GM19452 (cell line): ENCODE measurements around the gene NACC2.

Experiments
- ATAC-seq: cut with Tn5 transposase; IDR thresholded peaks from one replicate; pipeline ENCODE4 v1.9.1; 2021; ENCODE audit not compliant: unreplicated experiment

NACC2 gene, protein sequence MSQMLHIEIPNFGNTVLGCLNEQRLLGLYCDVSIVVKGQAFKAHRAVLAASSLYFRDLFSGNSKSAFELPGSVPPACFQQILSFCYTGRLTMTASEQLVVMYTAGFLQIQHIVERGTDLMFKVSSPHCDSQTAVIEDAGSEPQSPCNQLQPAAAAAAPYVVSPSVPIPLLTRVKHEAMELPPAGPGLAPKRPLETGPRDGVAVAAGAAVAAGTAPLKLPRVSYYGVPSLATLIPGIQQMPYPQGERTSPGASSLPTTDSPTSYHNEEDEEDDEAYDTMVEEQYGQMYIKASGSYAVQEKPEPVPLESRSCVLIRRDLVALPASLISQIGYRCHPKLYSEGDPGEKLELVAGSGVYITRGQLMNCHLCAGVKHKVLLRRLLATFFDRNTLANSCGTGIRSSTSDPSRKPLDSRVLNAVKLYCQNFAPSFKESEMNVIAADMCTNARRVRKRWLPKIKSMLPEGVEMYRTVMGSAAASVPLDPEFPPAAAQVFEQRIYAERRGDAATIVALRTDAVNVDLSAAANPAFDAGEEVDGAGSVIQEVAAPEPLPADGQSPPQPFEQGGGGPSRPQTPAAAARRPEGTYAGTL

DNA sequence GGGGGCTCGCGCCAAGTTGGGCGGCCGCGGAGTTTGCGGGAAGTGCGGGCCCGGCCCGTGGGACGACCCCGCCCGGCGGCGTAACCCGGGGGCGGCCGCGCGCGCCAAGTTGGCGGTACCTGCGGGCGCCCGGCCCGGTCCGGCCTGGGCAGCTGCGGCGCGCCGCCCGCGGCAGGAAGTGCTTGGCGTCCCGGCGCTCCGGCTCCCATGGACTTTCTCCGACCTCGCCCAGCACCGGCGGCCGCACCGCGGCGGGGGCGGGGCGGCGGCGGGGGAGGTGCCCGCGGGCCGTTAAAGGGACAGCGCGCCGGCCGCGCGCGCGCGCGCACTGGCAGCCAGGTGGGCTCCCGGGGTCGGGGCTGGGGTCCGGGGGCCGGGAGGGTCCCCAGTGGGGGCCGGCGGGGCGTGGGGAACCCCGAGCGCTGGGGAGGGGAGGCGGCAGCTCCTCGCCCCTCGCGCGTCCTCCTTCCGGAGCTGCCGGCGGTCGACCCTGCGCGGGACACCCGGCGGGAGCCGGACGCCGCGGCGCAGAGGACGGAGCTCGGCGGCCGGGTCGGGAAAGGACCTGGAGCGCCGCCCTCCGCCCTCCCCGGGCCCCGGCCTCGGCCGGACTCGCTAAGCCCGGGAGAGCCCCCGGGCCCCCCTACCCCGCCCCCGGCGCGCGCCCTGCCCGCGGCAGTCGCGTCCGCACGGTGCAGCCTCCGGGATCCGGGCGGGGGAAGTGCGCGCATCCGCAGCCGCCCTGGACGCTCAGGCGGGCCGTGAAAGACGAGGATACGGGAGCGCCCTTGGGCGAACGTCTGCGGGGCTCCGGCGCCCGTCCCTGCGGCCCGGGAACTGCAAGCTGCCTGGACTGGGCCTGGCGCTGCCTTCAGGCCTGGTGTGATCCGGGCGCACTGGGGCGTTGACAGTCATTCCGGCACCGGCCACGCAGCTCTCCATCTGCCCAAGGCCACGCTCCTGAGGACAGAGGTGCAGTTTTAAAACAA lies at the start of gene NACC2:
TSS of gene NACC2 (minus strand) at position 220 of the 989 bp plus-strand sequence. CDS start 44,768 bp downstream, outside the sequence.
- ATAC-seq: no peak

DNA sequence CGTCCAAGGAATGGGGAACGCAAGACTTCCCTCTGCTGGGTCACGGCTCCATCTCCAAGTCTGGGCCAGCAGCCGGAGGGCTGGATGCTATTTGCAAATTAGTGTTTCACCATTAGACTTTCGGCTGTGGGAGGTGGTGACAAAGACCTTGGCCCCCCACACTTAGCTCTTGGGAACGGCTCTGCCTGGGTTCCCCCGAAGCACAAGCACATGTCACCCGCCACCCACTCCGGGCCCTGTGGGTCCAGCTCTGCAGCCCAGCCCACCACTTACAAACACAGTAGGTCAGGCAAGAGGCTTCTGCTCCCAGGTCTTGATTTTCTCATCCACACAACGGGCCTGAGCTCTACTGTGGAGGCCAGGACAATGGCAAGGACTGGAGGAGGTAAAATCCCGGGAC lies 49.4 kb upstream of the NACC2 start:
- no peak for ATAC-seq

DNA sequence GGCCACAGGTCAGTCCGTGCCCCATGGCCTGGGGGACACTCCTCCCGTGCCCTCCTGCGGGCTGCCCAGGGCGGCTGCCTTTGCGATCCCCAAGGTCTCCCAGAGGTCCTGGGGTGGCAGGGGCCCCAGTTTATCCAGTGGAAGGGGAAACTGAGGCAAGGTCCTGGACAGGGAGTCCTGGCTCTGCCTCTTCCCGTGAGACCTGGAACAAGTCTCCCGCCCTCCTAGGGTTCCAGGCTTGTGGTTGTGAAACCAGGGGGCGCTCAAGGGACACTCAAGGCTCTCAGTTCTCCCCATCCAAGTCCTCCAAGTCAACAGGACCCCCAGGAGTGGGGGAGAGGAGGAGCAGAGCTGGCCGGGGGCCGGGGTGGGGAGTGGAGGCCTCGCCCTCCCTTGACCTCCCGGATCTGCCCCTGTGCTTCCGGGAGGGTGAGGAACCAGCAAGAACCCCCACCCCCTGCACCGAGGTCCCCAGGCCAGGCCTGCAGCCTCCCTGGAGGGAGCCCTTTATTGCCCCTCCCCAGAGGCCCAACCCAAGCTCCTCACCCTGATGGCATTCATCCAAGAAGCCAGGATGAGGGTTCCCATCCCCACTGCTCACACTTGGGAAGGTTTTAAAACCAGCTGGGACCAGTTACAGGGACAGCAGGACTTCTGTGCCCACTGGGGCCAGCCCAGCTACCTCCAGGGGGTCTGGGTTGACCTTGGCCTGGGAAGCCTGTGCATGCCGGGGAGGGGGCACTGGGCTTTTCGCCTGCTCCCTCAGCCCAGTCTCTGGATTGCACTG lies 48.3 kb upstream of the NACC2 start:
- ATAC-seq: no peak

DNA sequence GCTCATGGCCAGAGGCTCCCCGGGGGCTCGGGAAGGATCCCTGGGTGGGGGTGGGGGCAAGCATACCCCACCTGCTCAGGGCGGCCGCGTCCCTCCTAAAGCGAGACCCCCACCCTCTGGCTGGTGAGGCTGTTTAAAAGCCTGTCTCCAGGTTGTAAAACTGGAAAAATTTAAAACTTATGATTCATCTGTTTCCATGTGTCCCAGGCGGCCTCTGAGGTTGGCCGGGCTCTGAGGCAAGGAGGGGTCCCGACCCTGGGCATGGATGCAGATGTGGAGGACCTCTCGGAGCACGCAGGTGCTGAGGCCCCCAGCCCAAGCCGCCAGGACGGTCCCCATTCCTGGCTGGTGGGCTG lies 47.7 kb upstream of the NACC2 start:
- no peak for ATAC-seq

DNA sequence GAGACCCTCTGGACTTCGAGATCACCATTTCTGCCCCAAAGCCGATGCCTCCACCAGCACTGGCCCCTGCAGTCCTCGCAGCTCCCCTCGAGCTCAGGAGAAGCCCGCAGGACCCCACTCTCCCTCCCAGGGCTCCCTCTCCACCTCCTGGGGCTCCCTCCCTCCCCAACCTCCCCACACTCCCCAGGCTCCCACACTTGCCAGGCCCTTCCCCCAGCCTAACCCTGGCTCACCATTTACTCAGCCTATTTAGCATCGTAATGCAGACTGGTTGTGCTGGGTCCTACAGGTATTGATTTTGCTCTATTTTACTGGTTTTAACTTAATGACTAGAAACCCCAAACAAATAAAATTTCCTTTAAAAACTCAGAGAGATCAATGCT lies 47.3 kb upstream of the NACC2 start:
- no peak for ATAC-seq

DNA sequence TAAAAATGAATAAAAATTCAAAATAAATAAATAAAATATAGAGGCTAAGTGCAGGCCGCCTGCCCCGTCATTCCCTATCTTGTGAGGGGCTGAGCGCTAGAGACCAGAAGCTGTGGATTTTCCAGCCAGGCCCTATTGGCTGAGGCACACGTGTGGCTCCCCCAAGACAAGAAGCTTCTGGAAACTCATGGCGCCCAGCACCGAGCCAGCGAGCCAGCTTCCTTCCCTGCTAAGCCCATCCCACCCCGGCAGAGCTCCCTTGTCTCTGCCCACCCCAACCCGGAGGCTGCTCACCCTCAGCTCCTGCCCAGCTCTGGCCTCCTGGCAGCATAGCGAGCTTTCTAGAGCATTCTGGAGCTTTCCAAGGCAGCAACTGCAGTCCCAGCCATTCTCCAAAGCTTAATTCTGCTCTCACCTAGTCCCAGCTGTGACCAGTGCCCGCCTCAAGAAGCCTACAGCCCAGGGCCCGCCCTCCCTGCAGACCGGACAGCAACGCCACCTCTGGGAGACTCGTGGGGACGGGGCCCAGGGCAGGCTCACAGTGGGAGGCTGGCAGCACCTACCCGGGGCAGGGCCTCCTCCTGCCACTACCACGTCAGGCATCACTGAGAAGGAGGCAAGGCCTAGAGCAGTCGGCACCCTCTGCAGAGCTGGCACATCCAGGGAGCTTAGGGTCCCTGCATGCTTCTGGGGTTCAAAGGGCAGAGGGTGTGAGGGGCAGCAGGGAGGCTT lies 46.8 kb upstream of the NACC2 start:
- ATAC-seq: no peak

DNA sequence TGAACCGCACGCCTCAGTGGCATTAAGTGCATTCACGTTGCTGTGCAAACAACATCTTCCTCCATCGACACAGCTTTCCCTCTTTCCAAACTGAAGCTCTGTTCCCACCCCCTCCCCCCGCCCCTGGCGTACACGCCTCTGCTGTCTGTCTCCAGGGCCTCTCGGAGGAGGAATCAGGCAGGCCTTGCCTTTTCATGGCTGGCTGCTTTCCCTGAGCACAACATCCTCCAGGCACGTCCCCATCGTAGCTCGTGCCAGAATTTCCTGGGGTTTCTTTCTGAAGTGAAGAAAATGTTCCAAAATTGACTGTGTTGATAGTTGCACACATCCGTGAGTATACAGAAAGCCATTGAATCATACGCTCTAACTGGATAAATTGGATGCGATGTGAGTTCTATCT lies 45.9 kb upstream of the NACC2 start:
- ATAC-seq: no peak

DNA sequence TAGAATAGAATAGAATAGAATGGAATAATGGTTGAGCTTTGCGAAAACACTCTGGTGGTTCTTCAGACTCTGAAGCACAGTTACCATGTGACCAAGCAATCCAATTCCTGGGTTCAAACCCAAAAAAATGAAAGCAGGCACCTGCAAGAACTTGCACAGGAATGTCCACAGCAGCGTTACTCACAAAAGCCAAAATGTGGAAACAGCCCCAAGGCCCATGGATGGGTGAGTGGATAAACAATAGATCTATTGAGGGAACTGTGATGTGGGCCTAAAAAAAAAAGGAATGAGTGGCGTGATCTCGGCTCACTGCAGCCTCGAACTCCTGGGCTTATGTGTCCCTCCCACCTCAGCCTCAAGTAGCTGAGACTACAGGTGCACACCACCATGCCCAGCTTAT lies 45.0 kb upstream of the NACC2 start:
- ATAC-seq: no peak

DNA sequence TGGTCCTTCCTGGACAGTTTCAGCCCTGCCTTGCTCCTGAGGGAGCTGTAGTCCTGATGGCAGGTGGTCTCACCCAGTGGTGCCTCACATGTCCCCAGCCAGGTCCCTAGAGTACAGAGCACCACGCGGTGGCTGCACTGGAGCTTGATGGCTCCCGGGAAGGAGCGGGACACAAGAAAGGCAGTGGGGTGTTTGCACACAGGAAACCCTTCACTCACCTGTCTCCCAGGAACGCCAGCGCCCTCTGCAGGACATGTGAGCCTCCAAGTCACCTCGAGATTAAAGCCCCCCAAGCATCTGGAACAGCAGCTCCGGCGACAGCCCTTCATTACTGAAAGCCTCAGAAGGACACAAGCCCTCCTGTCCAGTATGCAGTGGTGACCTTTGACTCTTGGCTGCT lies 43.5 kb upstream of the NACC2 start:
- no peak for ATAC-seq

DNA sequence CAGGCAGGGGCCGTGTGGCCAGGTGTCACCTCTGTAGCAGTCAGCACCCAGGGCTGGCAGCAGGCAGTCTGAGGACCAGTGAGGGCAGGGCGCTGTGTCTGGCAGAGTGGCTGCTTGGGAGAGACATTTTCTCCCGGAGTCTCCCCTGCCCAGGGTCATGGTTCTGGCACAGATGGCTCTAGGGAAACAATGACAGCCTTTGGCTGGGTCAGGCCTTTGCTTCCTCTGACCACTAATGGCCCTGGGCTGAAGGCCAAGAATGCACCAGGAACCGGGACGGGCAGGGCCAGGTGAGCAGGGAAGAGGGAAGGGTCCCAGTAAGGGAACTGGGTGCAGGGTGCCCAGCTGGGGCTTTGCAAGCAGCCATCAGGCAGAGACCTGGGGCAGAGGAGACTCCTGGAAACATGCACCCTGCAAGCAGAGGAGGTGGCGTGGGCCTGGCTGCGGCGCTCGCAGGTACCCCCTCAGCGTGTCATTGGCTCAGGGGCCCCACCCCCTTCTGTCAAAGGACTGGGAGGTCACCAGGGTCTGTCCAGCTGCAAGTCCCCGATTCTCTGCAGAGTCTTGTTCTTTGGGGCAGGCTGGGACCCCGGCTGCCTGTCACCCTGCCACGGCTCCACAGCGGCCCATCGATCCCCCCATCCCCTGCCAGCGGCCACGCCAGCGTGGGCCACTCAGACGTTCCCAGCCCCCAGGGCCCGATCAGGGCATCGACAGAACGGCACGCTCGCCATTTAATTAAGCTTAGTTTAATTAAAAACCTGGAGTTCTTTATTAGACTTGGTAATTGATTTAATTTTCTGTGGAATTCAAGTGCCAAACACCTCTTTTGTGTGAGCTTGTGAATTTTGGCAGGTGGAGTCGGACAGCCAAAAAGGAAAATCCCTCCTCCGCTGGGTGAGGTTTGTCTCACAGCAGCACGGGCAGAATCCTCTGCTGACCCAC lies 42.5 kb upstream of the NACC2 start:
- no peak for ATAC-seq

DNA sequence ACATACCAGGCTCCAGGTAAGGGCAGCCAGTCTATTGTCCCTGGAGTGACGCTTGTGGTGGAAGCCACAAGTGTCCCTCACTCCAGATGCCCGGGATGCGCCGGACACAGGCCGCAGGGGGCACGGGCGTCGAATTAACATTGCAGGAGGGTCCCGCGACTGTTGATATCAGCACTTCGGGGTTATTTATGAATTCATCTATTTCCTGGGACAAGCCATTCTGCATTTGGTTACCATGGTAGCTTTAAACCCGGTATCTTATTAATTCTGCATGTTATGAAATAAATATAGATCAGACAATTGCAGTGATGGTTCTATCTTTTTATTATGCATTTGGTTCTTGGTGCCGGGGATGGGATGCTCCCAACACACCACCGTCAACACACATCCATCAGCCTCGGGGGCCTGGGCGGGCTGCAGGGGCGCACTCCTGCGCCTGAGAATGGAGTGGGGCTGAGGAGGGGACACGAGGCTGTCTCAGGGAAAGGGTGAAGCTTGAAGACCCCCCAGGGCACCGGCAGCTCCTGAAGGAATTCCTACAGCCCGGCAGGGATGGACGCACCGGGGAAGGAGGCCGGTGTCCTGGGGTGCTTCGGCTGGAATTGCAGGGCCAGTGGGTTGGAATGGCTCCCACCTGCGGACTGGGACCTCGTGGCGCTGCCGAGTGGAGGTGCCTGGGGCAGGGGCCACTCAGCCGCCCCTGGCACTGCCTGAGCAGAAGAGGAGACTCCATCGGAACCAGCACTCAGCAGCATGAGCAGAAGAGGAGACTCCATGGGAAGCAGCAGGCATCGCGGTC lies 41.2 kb upstream of the NACC2 start:
- ATAC-seq: no peak

DNA sequence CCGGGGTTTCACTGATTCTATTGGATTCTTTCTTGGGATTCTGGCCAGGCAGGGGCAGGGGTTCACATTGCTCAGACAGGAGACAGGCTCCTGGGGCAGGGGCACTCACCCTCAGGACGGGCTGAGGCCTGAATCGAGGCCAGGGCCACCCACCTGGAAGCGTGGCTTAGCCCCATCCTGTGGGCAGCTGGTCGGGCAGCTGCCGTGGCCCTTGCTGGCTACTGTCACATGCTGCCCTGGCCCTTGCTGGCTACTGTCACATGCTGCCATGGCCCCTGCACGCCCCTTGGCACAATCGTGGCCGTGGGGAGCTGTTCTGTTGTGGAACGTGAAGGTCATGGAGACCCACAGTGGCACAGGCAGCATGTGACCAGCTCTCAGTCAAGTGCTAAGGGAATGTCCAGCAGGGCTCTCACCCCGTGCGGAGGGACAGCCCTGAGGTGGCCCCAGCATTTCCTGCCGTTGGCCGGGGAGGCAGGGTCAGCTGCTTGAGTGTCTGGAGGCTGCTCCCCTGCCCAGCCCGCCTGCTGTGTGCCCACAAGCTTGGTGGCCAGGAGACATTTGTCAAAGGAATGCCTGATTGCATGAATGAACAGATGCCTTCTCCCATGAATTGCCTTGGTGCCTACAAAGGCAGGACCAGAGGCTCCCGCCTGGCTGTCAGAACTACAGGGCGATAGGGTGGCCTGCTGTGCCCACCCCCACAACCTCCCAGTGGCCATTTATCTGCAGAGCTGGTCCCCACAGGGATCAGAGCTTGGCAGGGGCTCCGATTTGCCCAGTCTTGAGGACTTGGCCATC lies 40.4 kb upstream of the NACC2 start:
- ATAC-seq: no peak

DNA sequence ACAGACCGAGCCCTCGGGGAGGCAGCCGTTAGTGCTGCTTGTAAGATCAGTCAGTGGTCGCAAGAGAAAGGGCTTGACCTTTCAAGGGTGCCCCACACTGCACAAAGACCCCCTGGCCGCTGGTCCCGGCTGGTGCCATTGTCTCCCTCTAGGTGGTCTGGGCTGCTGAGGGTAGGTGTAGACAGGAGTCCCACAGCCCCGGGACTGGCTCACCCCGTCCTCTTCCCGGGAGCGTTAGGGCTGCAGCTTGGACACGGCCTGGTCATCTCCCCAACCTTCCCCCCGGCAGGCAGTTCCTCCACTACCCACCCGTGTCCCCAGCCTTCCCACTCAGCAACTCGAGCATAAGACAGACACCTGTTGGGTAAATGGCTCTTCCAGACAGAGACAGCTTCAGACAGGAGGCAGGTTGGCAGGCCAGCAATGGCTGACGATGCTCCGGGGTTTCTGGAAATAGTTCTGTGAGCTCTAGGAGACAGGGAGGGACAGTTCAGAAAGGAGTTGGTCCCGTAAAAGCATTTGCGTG lies 38.9 kb upstream of the NACC2 start:
- ATAC-seq: no peak

DNA sequence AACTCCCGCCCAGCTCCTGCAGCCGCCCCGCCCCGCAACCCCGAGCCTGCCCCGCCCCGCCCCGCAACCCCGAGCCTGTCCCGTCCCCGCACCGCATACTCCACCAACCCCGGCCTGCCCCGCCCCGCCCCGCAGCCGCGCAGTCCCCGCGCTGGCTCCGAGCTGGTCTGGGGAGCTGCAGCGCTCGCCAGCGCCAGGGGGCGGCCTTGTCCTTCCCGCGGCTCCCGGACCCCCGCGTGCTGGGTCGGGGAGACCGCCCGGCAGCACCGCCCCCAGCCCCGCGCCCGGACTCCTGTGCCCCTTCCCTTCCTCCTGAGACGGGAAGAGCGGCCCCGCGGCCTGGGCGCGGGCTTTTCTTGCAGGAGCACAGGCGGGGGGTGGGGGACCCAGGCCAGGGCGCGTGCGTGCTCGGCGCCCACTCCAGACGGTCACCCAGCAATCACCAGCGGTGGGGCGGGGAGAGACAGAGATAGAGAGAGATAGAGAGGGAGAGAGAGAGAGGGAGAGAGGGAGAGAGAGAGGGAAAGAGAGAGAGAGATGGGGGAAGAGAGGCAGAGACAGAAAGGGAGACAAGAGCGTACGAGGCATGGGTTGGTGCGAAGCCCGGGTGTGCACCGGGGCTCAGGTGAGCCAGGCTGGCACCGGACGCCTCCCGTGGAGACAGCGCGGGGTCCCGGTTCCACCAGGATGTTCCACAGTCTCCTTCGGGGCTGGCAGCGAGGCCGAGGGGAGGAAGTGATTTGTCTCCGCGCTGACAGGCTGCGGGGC lies 38.3 kb upstream of the NACC2 start:
- ATAC-seq: no peak

DNA sequence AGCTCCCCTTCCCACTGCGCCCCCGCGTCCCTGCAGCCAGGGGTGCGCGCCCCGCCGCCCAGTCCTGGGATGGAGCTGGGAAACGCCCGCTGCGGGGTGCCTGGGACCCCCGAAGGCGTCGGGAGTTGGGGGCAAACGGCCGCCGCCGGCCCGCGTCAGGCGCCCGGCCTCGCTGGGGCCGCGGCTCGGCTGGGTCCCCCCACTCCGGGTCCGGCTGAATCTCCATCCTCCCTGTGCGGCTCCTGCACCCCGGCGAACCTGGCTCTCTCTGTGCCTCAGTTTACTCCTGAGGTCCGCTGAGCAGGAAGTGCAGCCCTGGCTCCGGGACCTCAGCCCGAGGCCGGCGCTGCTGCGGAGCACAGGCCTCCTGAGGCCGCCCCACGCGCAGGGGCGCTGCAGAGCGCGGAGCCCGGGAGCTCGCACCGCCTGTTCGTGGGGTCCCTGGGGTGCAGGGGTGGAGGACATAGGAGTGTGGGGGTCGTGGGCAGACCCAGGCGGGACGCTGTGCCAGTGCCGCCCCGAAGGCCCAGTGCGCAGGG lies 37.5 kb upstream of the NACC2 start:
- ATAC-seq: no peak
